NCI-H446 (cell line): ENCODE data around the gene PDCD11.
A peak's percentile ranks its signal among the peaks of the same experiment; 100 is the strongest.
"Not testable (repeated sequence)": the region's sequence is repeated elsewhere in the genome, so short reads cannot be mapped to it uniquely, and the experiment has no call there.

Source experiments
- DNase-seq, 2 experiments: peaks; one replicate each; lab custom pipeline; 2025; lab: John Stamatoyannopoulos, UW

The PDCD11 gene, protein sequence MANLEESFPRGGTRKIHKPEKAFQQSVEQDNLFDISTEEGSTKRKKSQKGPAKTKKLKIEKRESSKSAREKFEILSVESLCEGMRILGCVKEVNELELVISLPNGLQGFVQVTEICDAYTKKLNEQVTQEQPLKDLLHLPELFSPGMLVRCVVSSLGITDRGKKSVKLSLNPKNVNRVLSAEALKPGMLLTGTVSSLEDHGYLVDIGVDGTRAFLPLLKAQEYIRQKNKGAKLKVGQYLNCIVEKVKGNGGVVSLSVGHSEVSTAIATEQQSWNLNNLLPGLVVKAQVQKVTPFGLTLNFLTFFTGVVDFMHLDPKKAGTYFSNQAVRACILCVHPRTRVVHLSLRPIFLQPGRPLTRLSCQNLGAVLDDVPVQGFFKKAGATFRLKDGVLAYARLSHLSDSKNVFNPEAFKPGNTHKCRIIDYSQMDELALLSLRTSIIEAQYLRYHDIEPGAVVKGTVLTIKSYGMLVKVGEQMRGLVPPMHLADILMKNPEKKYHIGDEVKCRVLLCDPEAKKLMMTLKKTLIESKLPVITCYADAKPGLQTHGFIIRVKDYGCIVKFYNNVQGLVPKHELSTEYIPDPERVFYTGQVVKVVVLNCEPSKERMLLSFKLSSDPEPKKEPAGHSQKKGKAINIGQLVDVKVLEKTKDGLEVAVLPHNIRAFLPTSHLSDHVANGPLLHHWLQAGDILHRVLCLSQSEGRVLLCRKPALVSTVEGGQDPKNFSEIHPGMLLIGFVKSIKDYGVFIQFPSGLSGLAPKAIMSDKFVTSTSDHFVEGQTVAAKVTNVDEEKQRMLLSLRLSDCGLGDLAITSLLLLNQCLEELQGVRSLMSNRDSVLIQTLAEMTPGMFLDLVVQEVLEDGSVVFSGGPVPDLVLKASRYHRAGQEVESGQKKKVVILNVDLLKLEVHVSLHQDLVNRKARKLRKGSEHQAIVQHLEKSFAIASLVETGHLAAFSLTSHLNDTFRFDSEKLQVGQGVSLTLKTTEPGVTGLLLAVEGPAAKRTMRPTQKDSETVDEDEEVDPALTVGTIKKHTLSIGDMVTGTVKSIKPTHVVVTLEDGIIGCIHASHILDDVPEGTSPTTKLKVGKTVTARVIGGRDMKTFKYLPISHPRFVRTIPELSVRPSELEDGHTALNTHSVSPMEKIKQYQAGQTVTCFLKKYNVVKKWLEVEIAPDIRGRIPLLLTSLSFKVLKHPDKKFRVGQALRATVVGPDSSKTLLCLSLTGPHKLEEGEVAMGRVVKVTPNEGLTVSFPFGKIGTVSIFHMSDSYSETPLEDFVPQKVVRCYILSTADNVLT (N-terminal part only)

GRCh38 chr10:103396067-103396788 lies at the start of gene PDCD11, which contains the start of gene ATP5MK:
Gene PDCD11 (plus strand): TSS chr10:103396626. CDS start chr10:103398427, 1,801 bp downstream.
Gene ATP5MK (minus strand): TSS chr10:103396475. CDS start chr10:103392457, 4,018 bp downstream.
- peak; percentile 58 to 91 for DNase-seq

GRCh38 chr10:103350175-103350516 lies 46.3 kb upstream of the PDCD11 start:
- no peak for DNase-seq

- DNase-seq, result peak; percentile 13 to 80
Measured at GRCh38 chr10:103350517-103351260, 45.7 kb upstream of the PDCD11 start, which contains the start of gene PCGF6. Gene PCGF6 (minus strand): TSS chr10:103351140. CDS start chr10:103351066, 74 bp downstream.

DNA sequence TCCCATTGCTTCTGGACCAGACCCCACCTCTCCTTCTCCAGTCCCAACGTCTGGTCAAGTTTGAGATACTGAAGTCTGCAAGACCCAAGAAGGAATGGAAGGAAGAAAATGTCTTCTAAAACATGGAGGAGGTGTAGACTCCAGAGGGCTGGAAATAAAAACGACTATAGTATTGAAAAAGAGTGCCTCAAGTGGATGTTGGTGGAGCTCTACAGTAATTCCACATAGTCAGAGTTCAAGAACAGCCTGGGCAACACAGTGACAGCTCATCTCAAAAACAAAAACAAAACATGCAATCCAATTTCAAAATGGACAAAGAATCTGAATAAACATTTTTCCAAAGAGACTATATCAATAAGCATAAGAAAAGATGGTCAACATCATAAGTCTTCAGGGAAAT lies 43.1 kb upstream of the PDCD11 start:
- no peak for DNase-seq

DNA sequence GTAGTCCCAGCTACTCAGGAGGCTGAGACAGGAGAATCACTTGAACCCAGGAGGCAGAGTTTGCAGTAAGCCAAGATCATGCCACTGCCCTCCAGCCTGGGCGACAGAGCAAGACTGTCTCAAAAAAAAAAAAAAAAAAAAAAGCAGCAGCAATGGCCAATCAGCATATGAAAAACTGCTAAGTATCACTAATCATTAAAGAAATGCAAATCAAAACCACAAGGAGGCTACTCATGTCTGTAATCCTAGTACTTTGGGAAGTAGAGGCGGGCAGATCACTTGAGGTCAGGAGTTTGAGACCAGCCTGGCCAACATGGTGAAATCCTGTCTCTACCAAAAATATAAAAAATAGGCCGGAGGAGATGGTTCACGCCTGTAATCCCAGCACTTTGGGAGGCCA lies 41.9 kb upstream of the PDCD11 start:
- DNase-seq, result not testable (repeated sequence)

GRCh38 chr10:103355906-103356599 lies 40.4 kb upstream of the PDCD11 start:
- DNase-seq, result no peak

DNA sequence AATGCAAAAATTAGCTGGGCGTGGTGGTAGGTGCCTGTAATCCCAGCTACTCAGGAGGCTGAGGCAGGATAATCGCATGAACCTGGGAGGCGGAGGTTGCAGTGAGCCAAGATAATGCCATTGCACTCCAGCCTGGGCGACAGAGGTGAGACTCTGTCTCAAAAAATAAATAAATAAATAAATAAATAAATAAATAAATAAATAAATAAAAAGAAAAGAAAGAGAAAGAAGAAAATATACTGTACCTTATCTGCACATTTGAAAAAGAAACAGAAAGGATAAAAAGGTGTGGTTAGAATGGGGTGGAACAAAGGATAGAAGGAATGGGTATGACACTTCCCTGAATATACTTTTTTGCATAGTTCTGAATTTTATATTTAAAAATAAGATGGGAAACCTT lies 36.9 kb upstream of the PDCD11 start:
- not testable (repeated sequence) for DNase-seq

DNA sequence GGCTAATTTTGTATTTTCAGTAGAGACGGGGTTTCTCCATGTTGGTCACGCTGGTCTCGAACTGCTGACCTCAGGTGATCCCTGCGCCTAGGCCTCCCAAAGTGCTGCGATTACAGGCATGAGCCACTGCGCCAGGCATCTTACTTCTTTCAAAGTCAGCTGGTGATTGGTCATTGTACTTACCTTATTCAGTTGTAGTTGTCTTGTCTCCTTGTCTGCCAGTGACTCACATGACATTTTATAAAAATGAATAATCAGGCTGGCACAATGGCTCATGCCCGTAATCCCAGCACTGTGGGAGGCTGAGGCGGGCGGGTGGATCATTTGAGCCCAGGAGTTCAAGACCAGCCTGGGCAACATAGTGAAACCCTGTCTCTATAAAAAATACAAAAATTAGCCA lies 35.6 kb upstream of the PDCD11 start:
- DNase-seq, result not testable (repeated sequence)

DNA sequence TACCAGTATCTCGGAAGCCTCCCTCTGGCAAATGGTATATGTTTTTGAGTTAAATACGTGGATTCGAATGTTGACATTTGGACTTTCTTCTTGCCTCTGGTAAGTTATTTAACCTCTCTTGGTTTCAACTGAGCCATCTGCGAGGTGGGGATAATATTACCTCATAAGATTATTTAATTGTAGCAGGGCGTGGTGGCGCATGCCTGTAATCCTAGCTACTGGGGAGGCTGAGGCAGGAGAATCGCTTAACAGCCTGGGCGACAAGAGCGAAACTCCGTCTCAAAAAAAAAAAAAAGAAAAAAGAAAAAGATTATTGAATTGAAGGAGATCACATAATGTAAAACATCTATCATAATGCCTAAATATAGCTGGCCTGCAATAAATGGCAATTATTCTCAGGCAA lies 29.0 kb upstream of the PDCD11 start:
- no peak for DNase-seq

- DNase-seq, result peak; percentile 67 to 89
Measured at GRCh38 chr10:103367782-103368518, 28.5 kb upstream of the PDCD11 start, which contains the start of gene TAF5. Gene TAF5 (plus strand): TSS chr10:103367976. CDS start chr10:103367990, 14 bp downstream.

DNA sequence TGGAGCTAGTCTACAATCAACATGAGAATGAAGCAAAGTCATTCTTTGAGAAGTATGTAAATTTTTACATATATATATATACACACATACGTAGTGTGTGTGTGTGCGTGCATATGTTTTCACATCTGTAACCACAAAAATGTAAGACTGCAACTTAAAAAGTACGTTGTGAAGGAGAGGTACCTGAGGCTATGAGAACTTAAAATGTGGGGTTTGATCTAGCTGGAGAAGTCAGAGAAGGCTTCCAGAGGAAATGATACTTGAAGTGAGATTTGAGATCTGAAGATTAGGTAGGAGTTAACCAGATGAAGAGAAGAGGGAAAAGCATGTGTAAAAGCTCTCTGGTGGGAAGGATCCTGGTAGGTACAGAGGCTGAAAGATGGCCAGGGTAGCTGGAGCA lies 22.9 kb upstream of the PDCD11 start:
- no peak for DNase-seq

DNA sequence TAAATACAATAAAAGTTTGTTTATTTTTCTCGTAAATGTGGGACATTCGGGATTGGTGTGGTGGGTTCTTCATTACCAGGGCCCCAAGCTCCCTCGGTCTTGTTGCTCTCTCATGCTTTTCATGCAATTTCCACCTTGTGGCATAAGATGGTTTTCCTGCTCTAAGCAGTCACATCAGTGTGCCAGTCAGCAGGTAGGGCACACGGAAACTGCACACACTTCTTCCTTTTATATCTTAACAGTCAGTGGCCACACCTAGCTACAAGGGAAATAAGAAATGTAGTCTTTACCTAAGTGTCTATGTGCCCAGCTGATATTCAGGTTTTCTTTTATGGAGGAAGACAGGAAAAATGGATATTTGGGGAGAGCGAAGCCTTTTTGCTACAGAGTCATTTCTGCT lies 22.2 kb upstream of the PDCD11 start:
- DNase-seq, result no peak

DNA sequence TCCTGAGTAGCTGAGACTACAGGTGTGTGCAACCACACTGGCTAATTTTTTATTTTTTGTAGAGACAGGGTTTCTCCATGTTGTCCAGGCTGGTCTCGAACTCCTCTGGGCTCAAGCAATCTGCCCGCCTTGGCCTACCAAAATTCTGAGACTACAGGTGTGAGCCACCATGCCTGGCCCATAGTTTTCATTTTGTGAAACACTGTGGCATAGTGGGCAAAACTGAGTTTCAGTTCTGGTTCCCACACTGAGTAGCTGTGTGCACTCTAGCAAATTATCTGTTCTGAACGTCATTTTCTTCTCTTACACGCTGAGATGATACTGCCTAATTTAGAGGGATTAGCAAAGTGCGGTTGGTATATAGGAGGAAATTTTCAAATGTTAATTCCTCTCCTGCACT lies 13.7 kb upstream of the PDCD11 start:
- DNase-seq, result no peak

- no peak for DNase-seq
Measured at GRCh38 chr10:103394180-103394579, 2.2 kb upstream of the PDCD11 start.

- no peak for DNase-seq
Measured at GRCh38 chr10:103395754-103396066, 716 bp upstream of the PDCD11 start.

GRCh38 chr10:103396789-103397087 lies 312 bp downstream of the PDCD11 start:
- no peak for DNase-seq

DNA sequence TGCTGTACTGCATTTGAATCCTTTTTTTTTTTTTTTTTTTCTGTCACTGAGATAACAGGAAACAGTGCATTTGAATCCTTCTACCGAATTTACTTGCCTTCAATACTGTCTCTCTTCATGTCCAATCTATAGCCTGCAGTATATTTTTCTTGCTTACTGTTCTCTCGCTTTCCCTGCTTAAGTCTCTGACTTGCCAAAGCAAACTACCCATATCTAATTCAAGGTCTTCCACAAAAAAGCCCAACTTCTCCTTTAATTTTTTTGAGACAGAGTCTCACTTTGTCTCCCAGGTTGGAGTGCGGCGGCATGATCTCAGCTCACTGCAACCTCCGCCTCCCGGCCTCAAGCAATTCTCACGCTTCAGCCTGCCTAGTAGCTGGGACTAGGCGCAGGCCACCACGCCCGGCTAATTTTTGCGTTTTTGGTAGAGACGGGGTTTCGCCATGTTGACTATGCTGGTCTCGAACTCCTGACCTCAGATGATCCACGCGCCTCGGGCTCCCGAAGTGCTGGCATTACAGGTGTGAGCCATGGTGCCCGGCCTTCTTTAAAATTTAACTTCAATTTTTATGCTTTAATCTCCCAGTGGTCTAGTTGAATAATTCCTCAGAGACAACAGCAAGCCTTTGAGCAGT lies 882 bp downstream of the PDCD11 start:
- no peak for DNase-seq

DNA sequence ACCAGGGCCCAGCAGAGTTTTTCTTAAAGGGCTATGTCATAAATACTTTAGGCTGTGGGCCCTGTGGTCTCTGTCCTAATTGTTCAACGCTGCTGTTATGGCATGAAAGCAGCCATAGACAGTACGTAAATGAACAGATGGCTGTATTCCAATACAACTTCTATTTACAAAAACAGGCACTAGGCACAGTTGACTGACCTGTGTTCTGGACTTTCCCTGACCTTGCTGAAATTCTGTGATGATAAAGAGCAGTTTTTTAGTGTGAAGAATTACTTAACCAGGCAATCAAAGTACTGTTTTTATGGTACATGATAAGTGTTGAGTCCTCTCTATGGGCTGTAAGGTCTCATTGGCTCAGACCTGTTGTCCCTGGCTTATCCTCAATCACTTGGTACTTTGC lies 17.1 kb downstream of the PDCD11 start:
- no peak for DNase-seq

- DNase-seq, result no peak
Measured at GRCh38 chr10:103415581-103415980, 19.2 kb downstream of the PDCD11 start.
